ENCODE data around the gene FREM1. TPM values are rescaled to one million over a fixed set of nuclear protein-coding genes. Genes with fewer than 3 reads are reported as not detected.

The FREM1 gene
- total RNA-seq, 2 donors from 2014 or later = 2.0 to 2.6 TPM

- WGBS = 80% methylated on average over 3 of the region's 3 CpGs
- no peaks in the 10 kb centered on the region for H3K36me3 ChIP-seq
- H3K9me3 ChIP-seq = no peaks in the 10 kb centered on the region
- no peaks in the 10 kb centered on the region for H3K4me1 ChIP-seq (replicated peaks)
- no peaks in the 10 kb centered on the region for H3K27me3 ChIP-seq (replicated peaks; ENCODE audit: insufficient read depth)
- intact Hi-C loops (cut with DNase I) = no loop called here
- DNase-seq (ENCODE audit: low spot score) = no peak
- H3K27ac ChIP-seq = no peak overlapping the region
- TF ChIP-seq POLR2AphosphoS5 (IDR thresholded peaks at IDR 0.05) (no peak), CTCF (IDR thresholded peaks at IDR 0.05) (no peak), POLR2A (IDR thresholded peaks at IDR 0.05) (no peak)
- H3K4me3 ChIP-seq = no peak overlapping the region
Observed at GRCh38 chr9:14713187-14713767, 197.0 kb downstream of the FREM1 start.

- H3K27me3 ChIP-seq (replicated peaks; ENCODE audit: insufficient read depth) = no peaks in the 10 kb centered on the region
- H3K36me3 ChIP-seq = no peaks in the 10 kb centered on the region
- DNase-seq (ENCODE audit: low spot score) = no peak
- H3K4me1 ChIP-seq (replicated peaks) = no peaks in the 10 kb centered on the region
- no peak overlapping the region for H3K4me3 ChIP-seq
- no peak overlapping the region for H3K27ac ChIP-seq
- TF ChIP-seq POLR2A (IDR thresholded peaks at IDR 0.05) (no peak), POLR2AphosphoS5 (IDR thresholded peaks at IDR 0.05) (no peak), CTCF (IDR thresholded peaks at IDR 0.05) (no peak)
- intact Hi-C loops (cut with DNase I) = no loop called here
- H3K9me3 ChIP-seq = no peaks in the 10 kb centered on the region
Observed at GRCh38 chr9:14710804-14711203, 199.4 kb downstream of the FREM1 start.

- no peak for TF ChIP-seq CTCF (IDR thresholded peaks at IDR 0.05)
- no peak for TF ChIP-seq POLR2A (IDR thresholded peaks at IDR 0.05)
- TF ChIP-seq POLR2AphosphoS5 (IDR thresholded peaks at IDR 0.05) = no peak
- Histone ChIP-seq H3K4me3 (no peak overlapping the region), H3K27me3 (replicated peaks; ENCODE audit: insufficient read depth) (no peaks in the 10 kb centered on the region), H3K36me3 (no peaks in the 10 kb centered on the region), H3K9me3 (no peaks in the 10 kb centered on the region), H3K27ac (no peak overlapping the region), H3K4me1 (replicated peaks) (no peaks in the 10 kb centered on the region)
- intact Hi-C loops (cut with DNase I) = no loop called here
- 89% methylated on average over 5 of the region's 5 CpGs for WGBS
- no peak for DNase-seq (ENCODE audit: low spot score)
Observed at GRCh38 chr9:14706530-14707140, 203.6 kb downstream of the FREM1 start.

- intact Hi-C loops (cut with DNase I) = no loop called here
- H3K27ac ChIP-seq = no peak overlapping the region
- no peaks in the 10 kb centered on the region for H3K9me3 ChIP-seq
- no peak overlapping the region for H3K4me3 ChIP-seq
- DNase-seq (ENCODE audit: low spot score) = no peak
- H3K4me1 ChIP-seq (replicated peaks) = no peaks in the 10 kb centered on the region
- no peaks in the 10 kb centered on the region for H3K27me3 ChIP-seq (replicated peaks; ENCODE audit: insufficient read depth)
- no peak for TF ChIP-seq POLR2AphosphoS5 (IDR thresholded peaks at IDR 0.05)
- no peak for TF ChIP-seq POLR2A (IDR thresholded peaks at IDR 0.05)
- no peak for TF ChIP-seq CTCF (IDR thresholded peaks at IDR 0.05)
- H3K36me3 ChIP-seq = no peaks in the 10 kb centered on the region
Observed at GRCh38 chr9:14705079-14705478, 205.1 kb downstream of the FREM1 start.

- Histone ChIP-seq H3K4me3 (no peak overlapping the region), H3K9me3 (no peaks in the 10 kb centered on the region), H3K27me3 (replicated peaks; ENCODE audit: insufficient read depth) (no peaks in the 10 kb centered on the region), H3K36me3 (no peaks in the 10 kb centered on the region), H3K4me1 (replicated peaks) (no peaks in the 10 kb centered on the region), H3K27ac (no peak overlapping the region)
- no peak for DNase-seq (ENCODE audit: low spot score)
- intact Hi-C loops (cut with DNase I) = no loop called here
- WGBS = 94% methylated on average over 3 of the region's 3 CpGs
- no peak for TF ChIP-seq POLR2AphosphoS5 (IDR thresholded peaks at IDR 0.05)
- no peak for TF ChIP-seq CTCF (IDR thresholded peaks at IDR 0.05)
- no peak for TF ChIP-seq POLR2A (IDR thresholded peaks at IDR 0.05)
Observed at GRCh38 chr9:14704281-14704680, 205.9 kb downstream of the FREM1 start.
